NCI-H345 treated with DMSO at 0.1 percent for 48 hours (cell line): Measurements from ENCODE around the gene OR4X2.
"Not testable (repeated sequence)": the region's sequence is repeated elsewhere in the genome, so short reads cannot be mapped to it uniquely, and the experiment has no call there.

Experiments
- DNase-seq: peaks from one replicate; lab custom pipeline; 2025; ENCODE audit not compliant: unreplicated experiment; lab: John Stamatoyannopoulos, UW

OR4X2 gene, protein sequence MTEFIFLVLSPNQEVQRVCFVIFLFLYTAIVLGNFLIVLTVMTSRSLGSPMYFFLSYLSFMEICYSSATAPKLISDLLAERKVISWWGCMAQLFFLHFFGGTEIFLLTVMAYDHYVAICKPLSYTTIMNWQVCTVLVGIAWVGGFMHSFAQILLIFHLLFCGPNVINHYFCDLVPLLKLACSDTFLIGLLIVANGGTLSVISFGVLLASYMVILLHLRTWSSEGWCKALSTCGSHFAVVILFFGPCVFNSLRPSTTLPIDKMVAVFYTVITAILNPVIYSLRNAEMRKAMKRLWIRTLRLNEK

DNA sequence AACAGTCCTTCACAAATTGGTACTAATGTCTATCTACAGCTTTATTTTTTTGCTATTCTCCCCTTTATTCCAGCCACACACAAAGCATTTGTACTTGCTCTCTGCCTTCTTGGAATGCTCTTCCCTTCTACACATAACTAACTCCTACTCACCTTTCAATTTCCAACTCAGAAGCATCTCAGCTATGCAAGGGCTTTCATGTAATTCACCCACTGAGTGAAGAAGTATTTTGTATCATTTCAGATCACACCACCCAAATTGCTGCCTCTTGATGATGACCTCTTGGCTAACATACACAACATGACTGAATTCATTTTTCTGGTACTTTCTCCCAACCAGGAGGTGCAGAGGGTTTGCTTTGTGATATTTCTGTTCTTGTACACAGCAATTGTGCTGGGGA, at the start of gene OR4X2:
OR4X2 (plus strand) TSS at position 301 of the 400 bp plus-strand sequence; CDS start at position 301, 0 bp downstream.
- DNase-seq = no peak

GRCh38 chr11:48207881-48208280, 37.0 kb upstream of the OR4X2 start:
- no peak for DNase-seq

GRCh38 chr11:48210052-48210451, 34.9 kb upstream of the OR4X2 start:
- DNase-seq = no peak

GRCh38 chr11:48216510-48216909, 28.4 kb upstream of the OR4X2 start, which contains the start of gene OR4B1:
OR4B1 (plus strand) TSS chr11:48216810; CDS start chr11:48216810, 0 bp downstream.
- DNase-seq = no peak

GRCh38 chr11:48228761-48229160, 16.1 kb upstream of the OR4X2 start:
- no peak for DNase-seq

GRCh38 chr11:48230057-48230456, 14.8 kb upstream of the OR4X2 start:
- not testable (repeated sequence) for DNase-seq

- no peak for DNase-seq
These were observed 7.2 kb upstream of the OR4X2 start for GRCh38 chr11:48237727-48238126.

- no peak for DNase-seq
These were observed 2.4 kb upstream of the OR4X2 start for GRCh38 chr11:48242501-48242900.

DNA sequence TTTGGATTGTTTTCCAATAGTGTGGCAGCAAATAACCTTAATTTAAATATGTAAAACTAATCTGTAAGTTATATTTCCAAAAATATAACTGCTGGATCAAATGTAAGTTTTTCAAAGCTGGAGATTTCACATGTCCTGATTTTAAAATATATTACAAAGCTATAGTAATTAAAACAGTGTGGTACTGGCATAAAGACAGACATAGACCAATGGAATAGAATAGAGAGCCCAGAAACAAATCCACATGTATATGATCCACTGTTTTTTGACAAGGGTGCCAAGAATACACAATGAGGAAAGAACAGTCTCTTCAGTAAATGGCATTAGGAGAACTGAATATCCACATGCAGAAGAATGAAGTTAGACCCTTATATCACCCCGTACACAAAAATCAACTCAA, 4.0 kb downstream of the OR4X2 start:
- DNase-seq = no peak

GRCh38 chr11:48261600-48261999, 16.7 kb downstream of the OR4X2 start:
- DNase-seq = no peak

GRCh38 chr11:48263423-48263911, 18.6 kb downstream of the OR4X2 start, which contains the start of gene OR4X1:
OR4X1 (plus strand) TSS chr11:48263861; CDS start chr11:48263861, 0 bp downstream.
- DNase-seq = no peak

DNA sequence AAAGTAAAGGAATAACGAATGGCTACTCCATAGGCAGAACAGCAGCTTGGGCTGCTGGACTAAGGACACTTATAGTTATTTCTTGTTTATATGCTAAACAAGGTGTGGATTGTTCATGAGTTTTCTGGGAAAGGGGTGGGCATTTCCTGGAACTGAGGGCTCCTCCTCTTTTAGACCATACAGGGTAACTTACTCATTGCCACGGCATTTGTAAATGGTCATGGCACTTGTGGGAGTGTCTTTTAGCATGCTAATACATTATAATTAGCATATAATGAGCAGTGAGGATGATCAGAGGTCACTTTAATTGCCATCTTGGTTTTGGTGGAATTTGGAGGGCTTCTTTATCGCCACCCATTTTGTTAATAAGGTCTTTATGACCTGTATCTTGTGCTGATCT, 25.7 kb downstream of the OR4X2 start:
- DNase-seq = no peak

GRCh38 chr11:48272606-48273005, 27.7 kb downstream of the OR4X2 start:
- DNase-seq = no peak
